ENCODE data around the gene SSH2. TPM values are rescaled to one million over a fixed set of nuclear protein-coding genes. Genes with fewer than 3 reads are reported as not detected.

SSH2 gene
- total RNA-seq, 1 donor from 2014 or later = 10.6 TPM

- DNase-seq (ENCODE audit: low spot score) = no peak
Measured at GRCh38 chr17:29630630-29631193, 299.3 kb downstream of the SSH2 start.

GRCh38 chr17:29629839-29630238, 300.2 kb downstream of the SSH2 start:
- DNase-seq (ENCODE audit: low spot score) = no peak

- DNase-seq (ENCODE audit: low spot score) = no peak
Measured at GRCh38 chr17:29628644-29629043, 301.4 kb downstream of the SSH2 start.

- DNase-seq (ENCODE audit: low spot score) = no peak
Measured at GRCh38 chr17:29627951-29628350, 302.1 kb downstream of the SSH2 start.

GRCh38 chr17:29625037-29625750, 304.8 kb downstream of the SSH2 start:
- no peak for DNase-seq (ENCODE audit: low spot score)

GRCh38 chr17:29624586-29624985, 305.4 kb downstream of the SSH2 start:
- no peak for DNase-seq (ENCODE audit: low spot score)

- DNase-seq (ENCODE audit: low spot score) = no peak
Measured at GRCh38 chr17:29623283-29623647, 306.8 kb downstream of the SSH2 start.

- peak; percentile 42 for DNase-seq (ENCODE audit: low spot score)
Measured at GRCh38 chr17:29622337-29623282, 307.4 kb downstream of the SSH2 start, which contains the start of gene CORO6. Gene CORO6, minus strand, starts transcription at chr17:29622912. Its CDS starts 1,491 bp downstream, at chr17:29621421.

GRCh38 chr17:29621751-29622194, 308.3 kb downstream of the SSH2 start:
- no peak for DNase-seq (ENCODE audit: low spot score)

GRCh38 chr17:29620779-29621500, 309.1 kb downstream of the SSH2 start:
- DNase-seq (ENCODE audit: low spot score) = no peak

GRCh38 chr17:29620271-29620670, 309.8 kb downstream of the SSH2 start:
- no peak for DNase-seq (ENCODE audit: low spot score)

GRCh38 chr17:29619251-29619650, 310.8 kb downstream of the SSH2 start:
- no peak for DNase-seq (ENCODE audit: low spot score)

- no peak for DNase-seq (ENCODE audit: low spot score)
Measured at GRCh38 chr17:29618272-29619065, 311.6 kb downstream of the SSH2 start.

- no peak for DNase-seq (ENCODE audit: low spot score)
Measured at GRCh38 chr17:29617481-29618271, 312.4 kb downstream of the SSH2 start.

- DNase-seq (ENCODE audit: low spot score) = peak; percentile 51
Measured at GRCh38 chr17:29617125-29617480, 312.9 kb downstream of the SSH2 start.

GRCh38 chr17:29616300-29617048, 313.6 kb downstream of the SSH2 start:
- DNase-seq (ENCODE audit: low spot score) = no peak

- DNase-seq (ENCODE audit: low spot score) = peak; percentile 92
Measured at GRCh38 chr17:29615492-29616299, 314.3 kb downstream of the SSH2 start.

GRCh38 chr17:29615048-29615385, 315.0 kb downstream of the SSH2 start:
- DNase-seq (ENCODE audit: low spot score) = peak; percentile 66
